HG03060 (cell line): ENCODE measurements around the gene LRFN4.

Experiments used
- ATAC-seq: cut with Tn5 transposase; IDR thresholded peaks from one replicate; pipeline ENCODE4 v1.9.1; 2021; ENCODE audit warnings: low read depth, moderate number of reproducible peaks; ENCODE audit not compliant: unreplicated experiment

Gene LRFN4

DNA sequence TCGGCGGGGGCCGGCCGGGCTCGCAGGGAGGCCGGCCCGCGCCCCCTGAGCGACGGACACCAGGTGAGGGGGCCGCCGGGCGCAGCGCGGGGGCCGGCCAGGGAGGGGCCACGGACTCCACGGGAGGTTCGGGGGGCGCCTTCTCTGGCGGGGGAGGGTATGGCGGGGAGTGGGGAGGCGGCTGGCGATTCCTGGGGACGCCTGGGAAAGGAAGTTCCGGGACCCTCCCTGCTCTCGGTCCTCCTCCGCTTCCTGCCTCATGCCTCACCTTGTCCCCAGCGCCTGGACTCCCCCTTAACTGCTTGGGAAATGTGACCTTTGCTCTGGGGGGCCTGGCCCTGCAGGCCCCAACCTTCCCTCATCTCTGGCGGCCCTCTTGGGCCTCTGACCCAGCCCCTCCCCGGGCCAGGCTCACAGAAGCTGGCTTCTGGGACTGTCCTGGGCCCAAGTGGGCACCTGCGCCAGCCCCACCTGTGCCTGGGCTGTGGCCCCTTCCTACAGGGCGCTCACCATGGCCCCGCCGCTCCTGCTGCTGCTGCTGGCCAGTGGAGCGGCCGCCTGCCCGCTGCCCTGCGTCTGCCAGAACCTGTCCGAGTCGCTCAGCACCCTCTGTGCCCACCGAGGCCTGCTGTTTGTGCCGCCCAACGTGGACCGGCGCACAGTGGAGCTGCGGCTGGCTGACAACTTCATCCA lies 516 bp downstream of the LRFN4 start:
- ATAC-seq, result no peak

DNA sequence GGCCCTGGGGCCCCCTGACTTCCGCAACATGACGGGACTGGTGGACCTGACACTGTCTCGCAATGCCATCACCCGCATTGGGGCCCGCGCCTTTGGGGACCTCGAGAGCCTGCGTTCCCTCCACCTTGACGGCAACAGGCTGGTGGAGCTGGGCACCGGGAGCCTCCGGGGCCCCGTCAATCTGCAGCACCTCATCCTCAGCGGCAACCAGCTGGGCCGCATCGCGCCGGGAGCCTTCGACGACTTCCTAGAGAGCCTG lies 992 bp downstream of the LRFN4 start:
- no peak for ATAC-seq

- ATAC-seq, result no peak
Measured at GRCh38 chr11:66858186-66858938, 1.5 kb downstream of the LRFN4 start.

DNA sequence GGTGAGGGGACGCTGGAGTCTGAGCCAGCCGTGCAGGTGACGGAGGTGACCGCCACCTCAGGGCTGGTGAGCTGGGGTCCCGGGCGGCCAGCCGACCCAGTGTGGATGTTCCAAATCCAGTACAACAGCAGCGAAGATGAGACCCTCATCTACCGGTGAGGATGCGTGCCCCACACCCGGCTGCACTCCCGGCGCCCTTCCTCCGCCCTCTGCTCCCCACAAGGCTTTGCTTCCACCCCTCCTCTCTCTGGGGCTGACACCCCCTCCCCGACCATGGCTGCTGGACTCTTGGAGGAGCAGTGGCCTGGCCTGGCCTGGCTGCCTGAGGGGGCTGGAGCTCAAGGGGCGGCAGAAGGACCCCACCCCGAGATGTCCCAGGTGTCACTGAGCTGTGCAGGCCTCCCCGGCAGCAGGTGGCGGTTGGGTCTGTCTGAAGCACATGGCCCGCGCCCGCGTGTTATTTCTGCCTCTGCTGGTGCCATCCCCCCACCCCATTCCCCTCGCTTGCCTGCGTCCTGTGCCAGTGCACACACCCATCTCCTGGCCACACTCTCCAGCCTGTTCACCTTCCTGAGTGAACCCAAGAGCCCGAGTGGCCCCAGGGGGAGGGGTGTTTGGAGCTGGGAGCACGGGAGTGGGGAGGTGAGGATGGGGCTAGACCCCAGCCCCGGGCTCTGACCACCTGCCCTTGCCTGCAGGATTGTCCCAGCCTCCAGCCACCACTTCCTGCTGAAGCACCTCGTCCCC lies 2.2 kb downstream of the LRFN4 start:
- ATAC-seq, result no peak

- ATAC-seq, result no peak
Measured at GRCh38 chr11:66859686-66860448, 3.0 kb downstream of the LRFN4 start.

- ATAC-seq, result no peak
Measured at GRCh38 chr11:66860449-66860831, 3.6 kb downstream of the LRFN4 start.

DNA sequence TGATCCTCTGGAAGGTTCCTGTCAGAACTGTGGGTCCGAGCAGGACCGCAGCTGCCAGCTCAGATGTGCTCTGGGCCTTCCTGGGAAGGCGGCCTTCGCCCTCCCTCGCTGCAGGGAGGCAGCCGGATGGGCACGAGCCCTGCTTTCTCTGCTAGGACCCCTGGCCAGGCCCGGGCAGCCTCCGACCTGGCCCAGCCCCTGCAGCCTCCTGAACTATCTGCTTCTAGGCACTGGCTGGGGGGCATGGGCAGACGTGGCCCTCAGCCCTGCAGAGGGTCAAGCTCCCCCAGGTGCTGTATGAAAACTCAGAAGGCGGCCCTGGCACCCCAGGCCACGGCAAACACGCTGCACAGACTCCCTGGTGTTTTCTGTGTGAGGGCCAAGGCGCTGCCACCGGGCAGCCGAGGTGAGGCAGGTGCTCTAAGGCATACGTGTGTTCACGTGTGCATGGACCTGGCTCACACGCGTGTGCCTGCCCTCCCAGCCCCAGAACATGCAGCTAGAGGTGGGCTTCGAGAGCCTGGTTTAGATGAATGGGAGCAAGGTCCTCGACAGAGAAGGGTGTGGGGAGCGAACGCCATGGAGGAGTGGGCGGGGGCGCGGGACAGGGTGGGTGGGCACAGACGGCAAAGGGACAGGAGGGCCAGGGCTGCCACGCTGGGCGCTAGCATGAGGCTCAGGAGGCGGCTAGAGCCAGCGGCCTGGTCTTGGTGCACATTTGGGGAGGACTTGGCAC lies 4.3 kb downstream of the LRFN4 start:
- no peak for ATAC-seq

- no peak for ATAC-seq
Measured at GRCh38 chr11:66861774-66862558, 5.1 kb downstream of the LRFN4 start.

GRCh38 chr11:66862559-66863037 lies 5.7 kb downstream of the LRFN4 start:
- ATAC-seq, result no peak

GRCh38 chr11:66863428-66864125 lies 6.7 kb downstream of the LRFN4 start:
- no peak for ATAC-seq

GRCh38 chr11:66864172-66864901 lies 7.5 kb downstream of the LRFN4 start:
- ATAC-seq, result no peak

- no peak for ATAC-seq
Measured at GRCh38 chr11:66864924-66865697, 8.2 kb downstream of the LRFN4 start.

DNA sequence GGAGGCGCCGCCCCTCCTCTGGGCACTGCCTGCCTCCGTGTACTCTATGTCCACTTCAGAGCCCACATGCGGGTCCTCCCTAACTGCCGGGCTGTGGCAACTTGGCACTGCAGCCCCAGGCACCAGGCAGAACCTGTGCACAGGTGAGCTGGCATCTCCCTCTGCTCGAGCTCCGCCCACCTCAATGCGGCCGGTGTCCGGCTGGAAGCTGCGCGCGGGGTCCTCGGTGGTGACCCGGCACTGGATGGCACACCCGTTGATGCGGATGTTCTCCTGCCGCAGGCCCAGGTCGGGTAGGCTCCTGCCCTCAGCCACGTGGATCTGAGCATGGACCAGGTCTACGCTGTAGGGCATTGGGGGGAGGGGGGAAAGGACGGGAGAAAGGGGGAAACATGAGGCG lies 9.1 kb downstream of the LRFN4 start:
- ATAC-seq, result no peak

DNA sequence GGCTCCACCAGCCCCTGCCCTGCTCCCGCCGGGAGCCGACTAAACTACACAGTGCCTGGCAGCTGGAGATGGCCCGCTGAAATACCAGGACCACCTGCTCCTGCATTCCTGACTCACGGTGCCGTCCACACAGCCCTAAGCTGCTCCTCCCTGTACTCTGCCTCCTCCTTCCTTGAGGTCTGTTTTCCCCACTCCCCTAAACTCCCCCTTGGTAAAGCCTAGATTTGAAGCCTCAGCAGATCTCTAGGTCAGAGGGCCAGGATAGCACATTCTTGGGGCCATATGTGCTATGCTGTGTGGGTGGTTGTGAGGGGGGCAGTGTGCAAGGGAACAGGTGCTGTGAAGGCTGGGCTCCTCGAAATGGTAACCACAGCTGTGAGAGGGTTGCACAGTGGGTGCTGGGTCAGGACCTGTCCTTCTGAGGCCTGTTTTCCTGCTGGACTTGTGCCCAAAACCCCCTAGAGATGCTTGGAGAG lies 9.7 kb downstream of the LRFN4 start:
- ATAC-seq, result no peak

- ATAC-seq, result no peak
Measured at GRCh38 chr11:66867425-66868040, 10.7 kb downstream of the LRFN4 start.

DNA sequence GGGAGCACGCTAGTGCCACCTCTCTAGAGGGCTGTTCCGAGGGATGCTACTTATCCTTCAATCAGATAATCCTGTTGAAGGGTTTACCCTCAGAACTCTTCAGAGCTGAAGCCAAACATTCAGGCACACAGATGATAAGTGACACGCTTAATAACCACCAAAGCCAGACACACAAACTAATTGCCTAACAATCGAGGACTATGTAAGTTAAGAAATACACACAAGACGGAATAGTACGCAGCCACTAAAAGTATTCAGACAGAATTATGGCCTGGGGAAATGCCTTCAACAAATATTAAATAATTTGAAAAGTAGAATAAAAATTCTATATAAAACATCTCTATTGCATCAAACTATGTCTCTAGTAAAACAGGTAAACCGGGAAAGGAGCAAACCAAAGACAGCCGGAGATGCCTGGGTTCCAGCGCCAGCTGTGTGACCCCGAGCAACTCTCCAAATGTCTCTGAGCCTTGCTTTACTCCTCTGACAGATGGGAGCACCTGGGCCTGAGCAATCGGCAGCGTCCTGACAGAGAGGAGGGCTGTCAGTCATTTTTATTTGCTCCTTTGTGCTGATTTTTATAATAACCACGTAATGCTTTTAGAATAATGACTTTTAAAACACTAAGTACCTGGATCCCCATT lies 11.3 kb downstream of the LRFN4 start:
- no peak for ATAC-seq
